Sigmoid colon (tissue), 4 donors: ENCODE measurements around the gene MAML3.

Source experiments
- EP300 ChIP-seq, 4 donors: sonication (generic); formaldehyde crosslinking; IDR thresholded peaks; one replicate each; pipeline ENCODE4 v1.6.1; 2017; ENCODE audit warnings: antibody characterized with exemption in 4 of 4
- POLR2A ChIP-seq, 2 donors: fragments of 450-650 bp; IDR thresholded peaks; one replicate each; pipeline ENCODE4 v1.6.1; 2016; ENCODE audit warnings: antibody characterized with exemption in 2 of 2, mild to moderate bottlenecking in 2 of 2, moderate library complexity in 2 of 2
- POLR2AphosphoS5 ChIP-seq, 4 donors: sonication (generic); formaldehyde crosslinking; IDR thresholded peaks; one replicate each; pipeline ENCODE4 v1.6.1; 2017; ENCODE audit warnings: antibody characterized with exemption in 4 of 4
- TF ChIP-seq, protein P1 (sequence below), 4 experiments: fragments of 450-650 bp in 3 of 4; fragments of 200-600 bp in 1 of 4; IDR thresholded peaks; one replicate each; pipeline ENCODE4 v1.5.1; 2016 to 2019; ENCODE audit warnings: antibody characterized with exemption in 4 of 4, mild to moderate bottlenecking in 3 of 4, moderate library complexity in 2 of 4

DNA sequence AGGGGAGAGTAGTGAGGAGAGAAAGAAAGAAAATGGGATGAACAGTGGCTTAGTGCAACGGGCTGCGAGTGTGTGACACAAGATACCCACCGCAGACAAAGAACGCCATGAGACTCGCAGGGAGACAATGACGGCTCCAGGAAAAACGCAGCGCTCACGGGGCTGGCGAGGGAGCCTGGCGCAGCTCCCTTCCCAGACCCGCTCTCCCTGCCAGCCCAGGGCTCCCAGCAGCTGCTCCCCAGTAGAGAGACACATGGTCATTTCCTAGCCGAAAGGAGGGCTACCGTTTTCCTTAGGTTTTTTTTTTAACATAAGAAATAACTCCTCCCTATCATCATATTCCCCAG, 149.5 kb downstream of the MAML3 start:
- TF ChIP-seq EP300 (IDR thresholded peaks at IDR 0.05) (no peak), POLR2A (IDR thresholded peaks at IDR 0.05) (no peak), POLR2AphosphoS5 (IDR thresholded peaks at IDR 0.05) (peak in 3 of 4 donors; percentile 23 to 59 (median 34))
- TF ChIP-seq, protein P1, sequence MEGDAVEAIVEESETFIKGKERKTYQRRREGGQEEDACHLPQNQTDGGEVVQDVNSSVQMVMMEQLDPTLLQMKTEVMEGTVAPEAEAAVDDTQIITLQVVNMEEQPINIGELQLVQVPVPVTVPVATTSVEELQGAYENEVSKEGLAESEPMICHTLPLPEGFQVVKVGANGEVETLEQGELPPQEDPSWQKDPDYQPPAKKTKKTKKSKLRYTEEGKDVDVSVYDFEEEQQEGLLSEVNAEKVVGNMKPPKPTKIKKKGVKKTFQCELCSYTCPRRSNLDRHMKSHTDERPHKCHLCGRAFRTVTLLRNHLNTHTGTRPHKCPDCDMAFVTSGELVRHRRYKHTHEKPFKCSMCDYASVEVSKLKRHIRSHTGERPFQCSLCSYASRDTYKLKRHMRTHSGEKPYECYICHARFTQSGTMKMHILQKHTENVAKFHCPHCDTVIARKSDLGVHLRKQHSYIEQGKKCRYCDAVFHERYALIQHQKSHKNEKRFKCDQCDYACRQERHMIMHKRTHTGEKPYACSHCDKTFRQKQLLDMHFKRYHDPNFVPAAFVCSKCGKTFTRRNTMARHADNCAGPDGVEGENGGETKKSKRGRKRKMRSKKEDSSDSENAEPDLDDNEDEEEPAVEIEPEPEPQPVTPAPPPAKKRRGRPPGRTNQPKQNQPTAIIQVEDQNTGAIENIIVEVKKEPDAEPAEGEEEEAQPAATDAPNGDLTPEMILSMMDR (IDR thresholded peaks at IDR 0.05) = no peak
